ENCODE measurements around the gene MLC1.
"Not testable (repeated sequence)": the region's sequence is repeated elsewhere in the genome, so short reads cannot be mapped to it uniquely, and the experiment has no call there.

The MLC1 gene

DNA sequence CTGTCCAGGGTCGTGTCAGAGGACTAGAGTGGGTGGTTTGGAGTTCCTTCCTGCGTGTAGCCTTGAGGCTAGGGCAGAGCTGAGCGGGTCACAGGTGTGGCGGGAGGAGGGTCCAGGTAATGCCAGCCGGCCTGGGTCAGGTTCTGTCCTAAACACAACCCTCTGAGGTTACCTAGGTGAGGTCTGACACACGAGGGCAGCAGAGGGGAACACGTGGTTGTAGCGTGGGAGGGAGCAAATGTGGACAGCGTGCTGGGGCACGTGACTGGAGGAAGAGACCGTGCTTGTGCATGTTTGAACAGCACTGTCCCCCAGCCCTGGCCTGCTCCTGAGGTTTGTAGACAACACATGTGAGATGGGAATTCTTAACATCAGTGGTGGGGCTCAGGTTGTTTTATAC lies 17.7 kb upstream of the MLC1 start:
- DNase-seq (ENCODE audit: low read depth in 3 of 3) = no peak

GRCh38 chr22:50101870-50102565 lies 16.8 kb upstream of the MLC1 start:
- DNase-seq (ENCODE audit: low read depth in 3 of 3) = no peak

DNA sequence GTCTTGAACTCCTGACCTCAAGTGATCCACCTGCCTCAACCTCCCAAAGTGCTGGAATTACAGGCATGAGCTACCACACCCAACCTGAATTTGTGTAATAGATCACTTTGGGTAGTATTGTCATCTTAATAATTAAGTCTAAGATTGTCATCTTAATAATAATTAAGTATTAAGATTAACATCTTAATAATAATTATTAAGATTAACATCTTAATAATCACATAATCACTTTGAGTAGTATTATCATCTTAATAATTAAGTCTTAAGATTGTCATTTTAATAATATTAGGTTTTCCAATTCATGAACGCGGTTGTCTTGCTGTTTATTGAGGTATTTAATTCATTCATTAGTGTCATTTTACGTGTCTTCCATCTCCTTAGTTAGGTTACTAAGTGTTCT lies 12.8 kb upstream of the MLC1 start:
- DNase-seq (ENCODE audit: low read depth in 3 of 3) = no peak

DNA sequence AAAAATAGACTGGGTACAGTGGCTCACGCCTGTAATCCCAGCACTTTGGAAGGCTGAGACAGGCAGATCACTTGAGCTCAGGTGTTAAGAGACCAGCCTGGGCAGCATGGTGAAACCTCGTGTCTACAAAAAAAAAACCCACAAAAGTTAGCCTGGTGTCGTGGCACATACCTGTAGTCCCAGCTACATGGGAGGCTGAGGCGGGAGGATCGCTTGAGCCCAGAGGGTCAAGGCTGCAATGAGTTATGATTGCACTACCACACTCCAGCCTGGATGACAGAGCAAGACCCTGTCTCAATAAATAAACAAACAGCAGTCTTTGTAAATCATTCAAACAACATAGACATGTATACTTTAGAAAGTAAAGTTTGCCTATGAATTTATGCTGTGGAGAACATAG lies 7.1 kb upstream of the MLC1 start:
- no peak for DNase-seq (ENCODE audit: low read depth in 3 of 3)

GRCh38 chr22:50091092-50091768 lies 6.0 kb upstream of the MLC1 start:
- no peak for DNase-seq (ENCODE audit: low read depth in 3 of 3)

GRCh38 chr22:50090412-50090714 lies 5.1 kb upstream of the MLC1 start:
- no peak for DNase-seq (ENCODE audit: low read depth in 3 of 3)

GRCh38 chr22:50089682-50090411 lies 4.6 kb upstream of the MLC1 start, which contains the start of gene MOV10L1:
Gene MOV10L1, plus strand, starts transcription at chr22:50090006. Its CDS starts 83 bp downstream, at chr22:50090089.
- peak in 1 of 3 experiments; percentile 29 for DNase-seq (ENCODE audit: low read depth in 3 of 3)

DNA sequence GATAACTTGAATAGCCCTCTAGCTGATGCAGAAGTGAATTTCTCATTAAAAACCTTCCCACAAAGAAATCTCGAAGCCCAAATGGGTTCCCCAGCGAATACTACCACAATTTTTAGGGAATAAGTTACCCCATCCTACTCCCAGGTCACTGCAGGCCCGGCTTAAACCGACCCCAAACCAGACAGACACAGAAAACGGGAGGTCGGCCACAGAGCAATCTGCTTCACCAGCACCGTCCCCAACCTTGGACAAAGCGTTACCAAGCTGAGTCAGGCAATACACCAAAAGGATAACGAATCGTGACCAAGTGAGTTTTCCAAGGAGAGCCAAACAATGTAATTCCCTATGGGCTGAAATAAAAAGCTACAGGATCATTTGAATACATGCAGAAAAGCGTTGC lies 4.0 kb upstream of the MLC1 start:
- no peak for DNase-seq (ENCODE audit: low read depth in 3 of 3)

DNA sequence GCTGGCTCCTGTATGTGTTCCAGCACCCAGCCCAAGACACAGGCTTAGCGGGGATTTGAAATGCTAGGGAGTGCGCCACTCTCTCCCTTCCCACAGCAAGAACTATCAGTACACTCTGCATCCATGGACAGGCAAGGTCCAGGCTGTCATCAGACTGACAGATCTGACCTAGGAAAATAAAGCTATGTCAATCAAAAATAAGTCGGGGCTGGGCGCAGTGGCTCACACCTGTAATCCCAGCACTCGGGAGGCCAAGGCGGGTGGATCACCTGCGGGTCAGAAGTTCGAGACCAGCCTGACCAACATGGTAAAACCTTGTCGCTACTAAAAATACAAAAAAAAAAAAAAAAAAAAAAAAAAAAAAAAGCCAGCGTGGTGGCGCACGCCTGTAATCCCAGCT lies 2.9 kb upstream of the MLC1 start:
- DNase-seq (ENCODE audit: low read depth in 3 of 3) = no peak

DNA sequence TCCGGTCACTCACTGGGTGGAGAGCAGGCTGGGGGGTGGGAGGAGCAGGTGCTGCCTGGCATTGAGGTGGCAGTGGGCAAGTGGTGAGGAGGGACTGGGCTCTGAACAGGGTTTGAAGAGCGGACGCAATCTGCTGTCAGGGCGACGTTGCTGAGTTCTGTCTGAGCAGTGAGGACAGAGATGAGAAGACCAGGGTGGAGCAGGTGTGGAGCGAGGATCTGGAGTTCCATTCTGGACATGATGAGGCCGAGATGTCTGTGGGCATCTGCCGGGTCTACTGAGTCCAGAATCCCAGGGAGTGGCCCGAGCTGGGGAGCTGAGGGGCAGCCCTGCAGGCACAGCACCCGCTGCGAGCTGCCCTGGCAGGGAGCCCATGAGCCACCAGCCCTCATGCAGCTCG lies 2.4 kb upstream of the MLC1 start:
- DNase-seq (ENCODE audit: low read depth in 3 of 3) = no peak

- not testable (repeated sequence) for DNase-seq (ENCODE audit: low read depth in 3 of 3)
These were observed 1.7 kb upstream of the MLC1 start for GRCh38 chr22:50086975-50087374.

DNA sequence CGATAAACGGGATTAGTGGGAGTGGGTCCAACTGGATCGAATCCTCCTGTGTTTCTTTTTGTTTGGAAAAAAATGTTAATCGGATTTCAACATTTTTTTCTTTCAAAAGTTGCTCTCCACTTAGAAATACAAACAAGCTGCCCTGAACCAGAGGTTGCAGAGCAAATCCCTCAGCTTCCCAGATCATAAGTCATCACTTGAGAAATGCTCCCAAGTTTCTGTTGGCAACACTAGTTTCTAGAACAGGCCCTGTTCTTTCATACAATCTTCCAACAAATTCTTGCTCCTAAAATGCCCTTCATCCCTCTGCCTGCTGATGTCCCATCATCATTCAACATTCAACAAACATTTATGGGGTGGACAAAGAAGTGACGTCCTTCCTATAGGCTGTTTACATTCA lies 1.3 kb upstream of the MLC1 start:
- DNase-seq (ENCODE audit: low read depth in 3 of 3) = no peak

DNA sequence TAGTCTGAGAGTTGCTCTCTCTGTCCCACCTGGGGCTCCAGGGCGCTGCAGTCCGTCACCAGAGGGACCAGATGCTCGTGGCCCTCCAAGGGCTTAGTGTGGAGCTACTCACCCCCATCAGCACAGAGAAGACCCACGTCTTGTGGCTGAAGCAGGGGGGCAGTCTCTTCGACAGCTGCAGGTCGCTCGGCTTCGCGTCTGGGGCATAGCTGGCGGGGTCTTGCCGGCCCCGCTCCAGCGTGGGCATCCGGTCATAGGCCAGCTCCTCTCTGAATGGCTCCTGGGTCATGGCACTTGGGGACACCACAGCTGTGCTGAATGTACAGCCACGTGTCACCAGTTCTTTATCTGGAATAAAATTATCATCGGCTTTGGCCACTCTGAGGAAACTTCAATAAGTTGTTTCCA lies 608 bp downstream of the MLC1 start:
- DNase-seq (ENCODE audit: low read depth in 3 of 3) = no peak

DNA sequence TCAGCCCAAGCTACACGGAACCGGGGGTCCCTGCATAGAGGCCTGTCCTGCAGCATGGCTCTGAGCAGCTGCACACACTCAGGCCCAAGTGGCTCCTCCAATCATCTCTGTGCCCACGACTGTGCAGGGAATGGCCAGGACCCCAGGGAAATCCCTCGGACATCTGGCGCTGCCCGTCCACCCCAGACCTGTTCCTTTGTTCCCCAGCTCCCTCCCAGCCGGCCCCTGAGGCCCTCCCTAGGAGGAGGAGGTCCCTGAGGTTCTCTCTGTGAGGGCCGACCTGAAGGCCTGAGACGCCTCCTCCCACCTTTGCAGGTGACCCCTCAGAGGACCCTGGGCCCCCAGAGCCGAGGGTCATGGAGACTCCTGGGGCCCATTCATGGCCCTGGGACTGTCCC lies 1.1 kb downstream of the MLC1 start:
- DNase-seq (ENCODE audit: low read depth in 3 of 3) = no peak

- DNase-seq (ENCODE audit: low read depth in 3 of 3) = no peak
These were observed 1.7 kb downstream of the MLC1 start for GRCh38 chr22:50083462-50084079.

- no peak for DNase-seq (ENCODE audit: low read depth in 3 of 3)
These were observed 2.2 kb downstream of the MLC1 start for GRCh38 chr22:50082961-50083461.

DNA sequence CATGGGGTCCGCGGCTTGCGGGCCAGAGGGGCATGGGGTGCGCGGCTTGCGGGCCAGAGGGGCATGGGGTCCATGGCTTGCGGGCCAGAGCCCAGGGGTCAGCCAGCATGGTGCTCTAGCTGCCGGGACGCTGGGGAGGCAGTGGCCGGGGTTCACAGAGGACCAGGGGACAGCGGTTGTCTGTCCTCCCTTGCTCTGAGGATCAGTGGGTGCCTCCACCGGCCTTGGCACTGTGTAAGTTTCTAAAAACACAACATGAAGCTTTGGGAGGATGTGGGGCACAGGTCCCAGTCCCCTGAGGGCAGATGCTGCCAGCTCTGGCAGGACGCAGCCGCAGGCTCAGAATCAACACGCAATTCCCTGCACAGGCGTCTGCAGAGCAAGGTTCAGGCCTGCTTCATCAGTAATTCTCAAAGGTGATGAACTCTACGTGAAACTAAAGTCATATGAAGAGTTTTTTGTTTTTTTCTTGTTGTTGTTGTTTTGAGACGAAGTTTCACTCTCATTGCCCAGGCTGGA lies 3.0 kb downstream of the MLC1 start:
- no peak for DNase-seq (ENCODE audit: low read depth in 3 of 3)

GRCh38 chr22:50081426-50082196 lies 3.6 kb downstream of the MLC1 start:
- DNase-seq (ENCODE audit: low read depth in 3 of 3) = no peak

DNA sequence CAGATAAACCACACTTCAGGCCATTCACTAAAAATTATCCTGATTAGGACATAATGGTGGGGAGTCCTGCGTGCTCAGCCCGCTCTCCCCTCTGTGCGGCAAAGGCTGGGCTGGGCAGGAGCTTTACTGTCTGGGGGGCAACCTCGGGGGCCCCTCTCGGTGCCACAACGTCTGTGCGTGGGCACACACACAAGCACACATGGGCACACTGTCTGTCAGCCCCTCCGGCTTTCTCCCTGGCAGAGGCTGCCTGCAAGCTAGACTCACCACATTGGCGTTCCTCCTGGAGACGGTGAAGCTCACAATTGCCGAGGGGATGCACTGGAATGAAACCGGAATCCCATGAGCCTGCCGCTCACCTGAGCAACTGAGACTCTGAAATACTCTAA lies 5.2 kb downstream of the MLC1 start:
- no peak for DNase-seq (ENCODE audit: low read depth in 3 of 3)

DNA sequence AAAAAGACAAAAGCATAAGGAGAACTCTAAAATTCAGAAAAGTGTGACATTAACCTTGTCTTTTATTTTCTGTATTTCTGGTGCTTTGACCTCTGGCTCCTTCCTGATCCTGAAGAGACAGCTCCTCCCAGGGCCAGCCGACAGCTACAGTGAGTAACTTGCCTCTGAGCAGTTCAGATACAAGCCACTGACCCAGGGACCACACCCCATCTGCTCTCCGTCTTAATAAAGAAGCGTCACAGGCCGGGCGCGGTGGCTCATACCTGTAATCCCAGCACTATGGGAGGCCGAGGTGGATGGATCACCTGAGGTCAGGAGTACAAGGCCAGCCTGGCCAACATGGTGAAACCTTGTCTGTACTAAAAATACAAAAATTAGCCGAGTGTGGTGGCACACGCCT lies 6.5 kb downstream of the MLC1 start:
- no peak for DNase-seq (ENCODE audit: low read depth in 3 of 3)

GRCh38 chr22:50078246-50078645 lies 7.0 kb downstream of the MLC1 start:
- no peak for DNase-seq (ENCODE audit: low read depth in 3 of 3)
